ENCODE measurements around the gene BEX2.
"Not testable (repeated sequence)": the region's sequence is repeated elsewhere in the genome, so short reads cannot be mapped to it uniquely, and the experiment has no call there.

The BEX2 gene

GRCh38 chrX:103310555-103311398, at the start of gene BEX2:
Gene BEX2 (minus strand): TSS chrX:103310990. CDS start chrX:103309976, 1,014 bp downstream.
- peak; percentile 13 for DNase-seq (ENCODE audit: low spot score)

- no peak for DNase-seq (ENCODE audit: low spot score)
Observed at GRCh38 chrX:103360092-103360491, 49.3 kb upstream of the BEX2 start.

- not testable (repeated sequence) for DNase-seq (ENCODE audit: low spot score)
Observed at GRCh38 chrX:103359605-103360004, 48.8 kb upstream of the BEX2 start.

GRCh38 chrX:103357871-103358270, 47.1 kb upstream of the BEX2 start:
- DNase-seq (ENCODE audit: low spot score) = no peak

GRCh38 chrX:103356858-103357257, 46.1 kb upstream of the BEX2 start:
- DNase-seq (ENCODE audit: low spot score) = no peak

GRCh38 chrX:103356130-103356798, 45.5 kb upstream of the BEX2 start, which contains the start of gene TCEAL9:
Gene TCEAL9 (plus strand): TSS chrX:103356506. CDS start chrX:103357685, 1,179 bp downstream.
- peak; percentile 40 for DNase-seq (ENCODE audit: low spot score)

GRCh38 chrX:103347682-103348397, 37.0 kb upstream of the BEX2 start:
- no peak for DNase-seq (ENCODE audit: low spot score)

- no peak for DNase-seq (ENCODE audit: low spot score)
Observed at GRCh38 chrX:103344606-103345005, 33.8 kb upstream of the BEX2 start.

GRCh38 chrX:103343105-103343504, 32.3 kb upstream of the BEX2 start:
- DNase-seq (ENCODE audit: low spot score) = peak; percentile 22

GRCh38 chrX:103338663-103339062, 27.9 kb upstream of the BEX2 start:
- peak; percentile 19 for DNase-seq (ENCODE audit: low spot score)

- no peak for DNase-seq (ENCODE audit: low spot score)
Observed at GRCh38 chrX:103330681-103331288, 20.0 kb upstream of the BEX2 start.

GRCh38 chrX:103329991-103330390, 19.2 kb upstream of the BEX2 start, which contains the start of gene TCEAL7:
Gene TCEAL7 (plus strand): TSS chrX:103330239. CDS start chrX:103331404, 1,165 bp downstream.
- DNase-seq (ENCODE audit: low spot score) = no peak

GRCh38 chrX:103311399-103311780, 600 bp upstream of the BEX2 start:
- DNase-seq (ENCODE audit: low spot score) = no peak

GRCh38 chrX:103309860-103310554, 783 bp downstream of the BEX2 start:
- no peak for DNase-seq (ENCODE audit: low spot score)

- DNase-seq (ENCODE audit: low spot score) = not testable (repeated sequence)
Observed at GRCh38 chrX:103305666-103306065, 5.1 kb downstream of the BEX2 start.

GRCh38 chrX:103304705-103305104, 6.1 kb downstream of the BEX2 start:
- DNase-seq (ENCODE audit: low spot score) = no peak

GRCh38 chrX:103293118-103293517, 17.7 kb downstream of the BEX2 start:
- no peak for DNase-seq (ENCODE audit: low spot score)

- no peak for DNase-seq (ENCODE audit: low spot score)
Observed at GRCh38 chrX:103279624-103280023, 31.2 kb downstream of the BEX2 start.

- DNase-seq (ENCODE audit: low spot score) = no peak
Observed at GRCh38 chrX:103276581-103277002, 34.2 kb downstream of the BEX2 start, which contains the start of gene TCEAL5. Gene TCEAL5 (minus strand): TSS chrX:103276750. CDS start chrX:103274563, 2,187 bp downstream.

- no peak for DNase-seq (ENCODE audit: low spot score)
Observed at GRCh38 chrX:103275947-103276567, 34.7 kb downstream of the BEX2 start.

- DNase-seq (ENCODE audit: low spot score) = no peak
Observed at GRCh38 chrX:103274284-103274683, 36.5 kb downstream of the BEX2 start.
